A673 (cell line): ENCODE measurements around the gene LYSMD4.

Experiments used
- EZH2 ChIP-seq: fragments of 200-600 bp; sonication (generic); IDR thresholded peaks from 2 replicates; pipeline ENCODE4 v1.6.1; 2017; ENCODE audit warnings: borderline replicate concordance, low read depth, mild to moderate bottlenecking, mixed read lengths, antibody characterized with exemption, low read length; ENCODE audit not compliant: poor library complexity, severe bottlenecking
- TF ChIP-seq, protein P1 (sequence below): fragments of 300-800, 200-600 bp; sonication (generic); conservative IDR thresholded peaks from 2 replicates; pipeline ENCODE4 v1.5.1; 2017; ENCODE audit warnings: low read depth, mild to moderate bottlenecking, antibody characterized with exemption, low read length, moderate library complexity, mixed read lengths

DNA sequence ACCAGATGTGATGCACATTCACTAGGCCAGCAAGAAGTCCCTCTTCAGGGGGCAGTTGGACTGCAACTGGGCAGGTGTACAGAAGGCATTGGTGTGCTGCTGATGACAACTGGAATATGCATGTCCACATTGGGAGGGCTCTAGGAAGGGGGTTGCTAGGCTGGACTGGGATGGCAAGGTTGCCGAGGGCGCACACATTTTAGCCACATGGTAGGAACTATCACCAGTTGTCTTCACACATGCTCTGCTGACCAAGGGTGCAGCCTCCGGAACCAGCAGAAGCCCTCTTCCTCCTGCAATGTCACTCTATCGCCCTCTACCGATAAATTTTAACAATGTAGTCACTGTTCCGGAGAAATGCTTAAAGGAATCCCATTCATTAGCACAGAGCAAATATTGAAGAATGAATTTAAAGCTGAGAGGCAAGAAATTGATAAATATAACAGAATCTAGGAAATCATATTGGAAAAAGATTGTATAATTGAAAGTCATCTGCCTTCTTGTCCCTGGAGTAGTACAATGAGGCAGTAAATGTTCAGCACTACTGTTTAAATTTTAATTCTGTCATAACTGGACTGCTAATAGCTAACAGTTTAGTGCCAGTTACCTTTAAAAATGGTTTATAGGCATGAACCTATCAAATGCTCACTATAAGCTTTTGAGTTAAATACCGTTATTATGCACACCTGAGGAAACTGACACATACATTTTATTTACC is 22.6 kb upstream of the LYSMD4 start:
- TF ChIP-seq, protein P1, sequence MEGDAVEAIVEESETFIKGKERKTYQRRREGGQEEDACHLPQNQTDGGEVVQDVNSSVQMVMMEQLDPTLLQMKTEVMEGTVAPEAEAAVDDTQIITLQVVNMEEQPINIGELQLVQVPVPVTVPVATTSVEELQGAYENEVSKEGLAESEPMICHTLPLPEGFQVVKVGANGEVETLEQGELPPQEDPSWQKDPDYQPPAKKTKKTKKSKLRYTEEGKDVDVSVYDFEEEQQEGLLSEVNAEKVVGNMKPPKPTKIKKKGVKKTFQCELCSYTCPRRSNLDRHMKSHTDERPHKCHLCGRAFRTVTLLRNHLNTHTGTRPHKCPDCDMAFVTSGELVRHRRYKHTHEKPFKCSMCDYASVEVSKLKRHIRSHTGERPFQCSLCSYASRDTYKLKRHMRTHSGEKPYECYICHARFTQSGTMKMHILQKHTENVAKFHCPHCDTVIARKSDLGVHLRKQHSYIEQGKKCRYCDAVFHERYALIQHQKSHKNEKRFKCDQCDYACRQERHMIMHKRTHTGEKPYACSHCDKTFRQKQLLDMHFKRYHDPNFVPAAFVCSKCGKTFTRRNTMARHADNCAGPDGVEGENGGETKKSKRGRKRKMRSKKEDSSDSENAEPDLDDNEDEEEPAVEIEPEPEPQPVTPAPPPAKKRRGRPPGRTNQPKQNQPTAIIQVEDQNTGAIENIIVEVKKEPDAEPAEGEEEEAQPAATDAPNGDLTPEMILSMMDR, result peak; percentile 80
- TF ChIP-seq EZH2, result no peak
